KMS-11 (cell line): ENCODE results near the gene ANXA2R.

Source experiments
- H2AFZ ChIP-seq: fragments of 200-600 bp; sonication (generic); 2 replicates; pipeline ENCODE4 v1.6.1; 2016; ENCODE audit warnings: antibody characterized with exemption, mixed run types, low read depth
- H3K27ac ChIP-seq: fragments of 200-600 bp; sonication (generic); 2 replicates; pipeline ENCODE4 v1.6.1; 2016; ENCODE audit warnings: mild to moderate bottlenecking, mixed run types
- H3K27me3 ChIP-seq: fragments of 200-600 bp; sonication (generic); 2 replicates; pipeline ENCODE4 v1.6.1; 2017; ENCODE audit warnings: mild to moderate bottlenecking, low read depth, mixed run types, moderate library complexity; ENCODE audit not compliant: insufficient read depth
- H3K36me3 ChIP-seq: fragments of 200-600 bp; sonication (generic); 2 replicates; pipeline ENCODE4 v1.6.1; 2017; ENCODE audit warnings: mild to moderate bottlenecking, mixed run types; ENCODE audit not compliant: insufficient read depth
- H3K4me1 ChIP-seq: fragments of 200-600 bp; sonication (generic); 2 replicates; pipeline ENCODE4 v1.6.1; 2016; ENCODE audit warnings: mild to moderate bottlenecking, low read depth, mixed run types; ENCODE audit not compliant: poor library complexity, severe bottlenecking
- H3K4me2 ChIP-seq: fragments of 200-600 bp; sonication (generic); 2 replicates; pipeline ENCODE4 v1.7.0; 2016; ENCODE audit warnings: mild to moderate bottlenecking, mixed run types
- H3K4me3 ChIP-seq: fragments of 200-600 bp; sonication (generic); IDR thresholded peaks from 2 replicates; pipeline ENCODE4 v1.6.1; 2017; ENCODE audit warnings: low read depth, low read length, mixed read lengths; ENCODE audit not compliant: insufficient read depth
- H3K79me2 ChIP-seq: fragments of 200-600 bp; sonication (generic); 2 replicates; pipeline ENCODE4 v1.6.1; 2016; ENCODE audit warnings: low read depth, mixed run types; ENCODE audit not compliant: insufficient read depth
- H3K9ac ChIP-seq: fragments of 200-600 bp; sonication (generic); 2 replicates; pipeline ENCODE4 v1.6.1; 2016; ENCODE audit warnings: mild to moderate bottlenecking, mixed run types
- H4K20me1 ChIP-seq: fragments of 200-600 bp; sonication (generic); 2 replicates; pipeline ENCODE4 v1.6.1; 2016; ENCODE audit warnings: mild to moderate bottlenecking, mixed run types; ENCODE audit not compliant: insufficient read depth
- CTCF ChIP-seq: fragments of 200-600 bp; sonication (generic); conservative IDR thresholded peaks from 2 replicates; pipeline ENCODE4 v1.6.1; 2017; ENCODE audit warnings: low read depth, mild to moderate bottlenecking, antibody characterized with exemption, low read length, moderate library complexity, mixed read lengths

ANXA2R gene

GRCh38 chr5:43000111-43000840 is 39.8 kb downstream of the ANXA2R start:
- Histone ChIP-seq H3K27me3 (no peaks in the 10 kb centered on the region), H3K4me2 (no peak overlapping the region), H2AFZ (no peak overlapping the region), H3K9ac (no peak overlapping the region), H3K36me3 (no peaks in the 10 kb centered on the region), H3K27ac (no peak overlapping the region), H3K4me3 (no peak overlapping the region), H4K20me1 (no peaks in the 10 kb centered on the region), H3K79me2 (no peaks in the 10 kb centered on the region), H3K4me1 (peaks cover 7% of the 10 kb centered on the region)
- TF ChIP-seq CTCF = no peak

GRCh38 chr5:42995360-42995751 is 44.8 kb downstream of the ANXA2R start:
- H3K27me3 ChIP-seq = no peaks in the 10 kb centered on the region

GRCh38 chr5:42994555-42995359 is 45.4 kb downstream of the ANXA2R start:
- Histone ChIP-seq H2AFZ (peak overlapping the region; percentile 76), H3K79me2 (peaks cover 21% of the 10 kb centered on the region; the same call in 1 of the 2 replicates), H3K36me3 (no peaks in the 10 kb centered on the region), H3K27me3 (no peaks in the 10 kb centered on the region), H3K4me1 (peaks cover 13% of the 10 kb centered on the region), H3K4me3 (no peak overlapping the region), H4K20me1 (no peaks in the 10 kb centered on the region), H3K4me2 (peak overlapping the region; percentile 99), H3K9ac (peak overlapping the region; percentile 88), H3K27ac (peak overlapping the region; percentile 97)
- peak; percentile 83 for TF ChIP-seq CTCF

More at GRCh38 chr5:42995360-42995751, 44.8 kb downstream of the ANXA2R start:
- H3K36me3 ChIP-seq = no peaks in the 10 kb centered on the region
- H4K20me1 ChIP-seq = no peaks in the 10 kb centered on the region
- peaks cover 15% of the 10 kb centered on the region; the same call in 1 of the 2 replicates for H3K79me2 ChIP-seq
- peak overlapping the region; percentile 88; the same call in 1 of the 2 replicates for H3K9ac ChIP-seq
- TF ChIP-seq CTCF = no peak
- peak overlapping the region; percentile 97; the same call in 1 of the 2 replicates for H3K27ac ChIP-seq
- H3K4me3 ChIP-seq = no peak overlapping the region
- H3K4me2 ChIP-seq = peak overlapping the region; percentile 99
- H3K4me1 ChIP-seq = peaks cover 9% of the 10 kb centered on the region
- H2AFZ ChIP-seq = peak overlapping the region; percentile 76

GRCh38 chr5:42994246-42994554 is 45.9 kb downstream of the ANXA2R start:
- H3K27me3 ChIP-seq = no peaks in the 10 kb centered on the region
- no peak for TF ChIP-seq CTCF
- no peaks in the 10 kb centered on the region for H3K36me3 ChIP-seq
- peak overlapping the region; percentile 76 for H2AFZ ChIP-seq
- H3K27ac ChIP-seq = peak overlapping the region; percentile 97
- H3K4me2 ChIP-seq = peak overlapping the region; percentile 99
- peaks cover 21% of the 10 kb centered on the region; the same call in 1 of the 2 replicates for H3K79me2 ChIP-seq
- no peak overlapping the region for H3K4me3 ChIP-seq
- peak overlapping the region; percentile 88 for H3K9ac ChIP-seq
- H3K4me1 ChIP-seq = peaks cover 17% of the 10 kb centered on the region
- no peaks in the 10 kb centered on the region for H4K20me1 ChIP-seq
